MM.1S (cell line): ENCODE measurements around the gene CNTN5.

Experiments used
- DNase-seq: peaks from one replicate; pipeline ENCODE4 v3.0.0-alpha.2; 2015
- H2AFZ ChIP-seq: fragments of 300-600 bp; sonication (generic); 2 replicates; pipeline ENCODE4 v1.6.0; 2016; ENCODE audit warnings: antibody characterized with exemption, low read length
- H3F3A ChIP-seq: fragments of 300-600 bp; sonication (generic); 2 replicates; pipeline ENCODE4 v1.6.1; 2016; ENCODE audit warnings: mild to moderate bottlenecking, antibody characterized with exemption, low read length, moderate library complexity, mixed read lengths; ENCODE audit not compliant: insufficient read depth
- H3K27ac ChIP-seq: fragments of 300-600 bp; sonication (generic); 2 replicates; pipeline ENCODE4 v1.5.1; 2016; ENCODE audit warnings: mild to moderate bottlenecking, low read length
- H3K27me3 ChIP-seq: fragments of 300-600 bp; sonication (generic); replicated peaks from 2 replicates; pipeline ENCODE4 v1.6.0; 2016; ENCODE audit warnings: low read length; ENCODE audit not compliant: insufficient read depth
- H3K36me3 ChIP-seq: fragments of 300-600 bp; sonication (generic); replicated peaks from 2 replicates; pipeline ENCODE4 v1.6.1; 2016; ENCODE audit warnings: mild to moderate bottlenecking, low read length, mixed read lengths; ENCODE audit not compliant: insufficient read depth
- H3K4me1 ChIP-seq: fragments of 300-600 bp; sonication (generic); 2 replicates; pipeline ENCODE4 v1.6.1; 2016; ENCODE audit warnings: low read length, mixed read lengths
- H3K4me2 ChIP-seq: fragments of 300-600 bp; sonication (generic); 2 replicates; pipeline ENCODE4 v1.6.0; 2016; ENCODE audit warnings: low read depth, low read length
- H3K4me3 ChIP-seq: fragments of 300-600 bp; sonication (generic); 2 replicates; pipeline ENCODE4 v1.5.1; 2016; ENCODE audit warnings: low read length, mixed read lengths
- H3K79me2 ChIP-seq: fragments of 300-600 bp; sonication (generic); 2 replicates; pipeline ENCODE4 v1.6.1; 2016; ENCODE audit warnings: mixed run types, low read length, mixed read lengths
- H3K9ac ChIP-seq: fragments of 300-600 bp; sonication (generic); 2 replicates; pipeline ENCODE4 v1.6.1; 2016; ENCODE audit warnings: low read length, mixed read lengths
- H3K9me2 ChIP-seq: fragments of 300-600 bp; sonication (generic); replicated peaks from 2 replicates; pipeline ENCODE4 v1.6.1; 2016; ENCODE audit warnings: mild to moderate bottlenecking, low read length, mixed read lengths; ENCODE audit not compliant: insufficient read depth
- H3K9me3 ChIP-seq: fragments of 300-600 bp; sonication (generic); replicated peaks from 2 replicates; pipeline ENCODE4 v1.6.1; 2016; ENCODE audit warnings: mild to moderate bottlenecking, low read length, mixed read lengths; ENCODE audit not compliant: insufficient read depth
- H4K20me1 ChIP-seq: fragments of 300-600 bp; sonication (generic); 2 replicates; pipeline ENCODE4 v1.6.1; 2016; ENCODE audit warnings: mild to moderate bottlenecking, low read length, moderate library complexity, mixed read lengths; ENCODE audit not compliant: insufficient read depth
- EZH2 ChIP-seq: fragments of 300-600 bp; sonication (generic); optimal IDR thresholded peaks from 2 replicates; pipeline ENCODE3; 2017; ENCODE audit warnings: low read depth, mild to moderate bottlenecking, antibody characterized with exemption, low read length, mixed read lengths
- EZH2phosphoT487 ChIP-seq: fragments of 300-600 bp; sonication (generic); IDR thresholded peaks from 2 replicates; pipeline ENCODE4 v1.6.1; 2018; ENCODE audit warnings: antibody characterized with exemption, low read length
- TF ChIP-seq, protein P1 (sequence below): fragments of 300-600 bp; sonication (generic); IDR thresholded peaks from 2 replicates; pipeline ENCODE4 v1.5.1; 2016; ENCODE audit warnings: antibody characterized with exemption, low read length, mixed read lengths

Gene CNTN5

GRCh38 chr11:100072131-100072530, 1051.4 kb downstream of the CNTN5 start:
- Histone ChIP-seq H3K36me3 (no peaks in the 10 kb centered on the region), H3K79me2 (no peaks in the 10 kb centered on the region), H3K27me3 (no peaks in the 10 kb centered on the region), H3K27ac (no peak overlapping the region), H3K4me2 (no peak overlapping the region), H3K4me1 (no peaks in the 10 kb centered on the region), H3F3A (no peaks in the 10 kb centered on the region), H3K9me2 (no peaks in the 10 kb centered on the region), H2AFZ (no peak overlapping the region), H3K4me3 (no peak overlapping the region), H3K9me3 (no peaks in the 10 kb centered on the region), H3K9ac (no peak overlapping the region), H4K20me1 (no peaks in the 10 kb centered on the region)
- TF ChIP-seq EZH2phosphoT487 (no peak), EZH2 (no peak)
- TF ChIP-seq, protein P1, sequence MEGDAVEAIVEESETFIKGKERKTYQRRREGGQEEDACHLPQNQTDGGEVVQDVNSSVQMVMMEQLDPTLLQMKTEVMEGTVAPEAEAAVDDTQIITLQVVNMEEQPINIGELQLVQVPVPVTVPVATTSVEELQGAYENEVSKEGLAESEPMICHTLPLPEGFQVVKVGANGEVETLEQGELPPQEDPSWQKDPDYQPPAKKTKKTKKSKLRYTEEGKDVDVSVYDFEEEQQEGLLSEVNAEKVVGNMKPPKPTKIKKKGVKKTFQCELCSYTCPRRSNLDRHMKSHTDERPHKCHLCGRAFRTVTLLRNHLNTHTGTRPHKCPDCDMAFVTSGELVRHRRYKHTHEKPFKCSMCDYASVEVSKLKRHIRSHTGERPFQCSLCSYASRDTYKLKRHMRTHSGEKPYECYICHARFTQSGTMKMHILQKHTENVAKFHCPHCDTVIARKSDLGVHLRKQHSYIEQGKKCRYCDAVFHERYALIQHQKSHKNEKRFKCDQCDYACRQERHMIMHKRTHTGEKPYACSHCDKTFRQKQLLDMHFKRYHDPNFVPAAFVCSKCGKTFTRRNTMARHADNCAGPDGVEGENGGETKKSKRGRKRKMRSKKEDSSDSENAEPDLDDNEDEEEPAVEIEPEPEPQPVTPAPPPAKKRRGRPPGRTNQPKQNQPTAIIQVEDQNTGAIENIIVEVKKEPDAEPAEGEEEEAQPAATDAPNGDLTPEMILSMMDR, result no peak
- no peak for DNase-seq

DNA sequence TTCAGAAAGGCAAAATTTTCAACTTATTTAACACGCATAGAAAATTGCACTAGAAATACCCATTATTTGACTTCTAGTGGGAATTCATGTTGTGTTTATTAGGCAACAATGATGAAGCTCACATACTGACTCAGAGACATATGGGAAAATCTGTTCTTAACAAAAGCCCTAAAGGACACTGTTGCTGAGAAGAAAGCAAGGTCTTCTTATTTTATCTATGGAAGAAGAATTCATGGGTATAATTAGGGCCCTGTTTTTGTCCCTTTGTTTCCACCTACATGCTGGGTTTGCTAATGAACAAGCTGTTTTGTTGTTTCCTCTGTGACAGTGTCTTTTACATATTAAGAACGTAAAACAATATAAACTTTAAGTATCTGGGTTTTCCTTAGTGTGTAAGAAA, 1059.6 kb downstream of the CNTN5 start:
- TF ChIP-seq EZH2phosphoT487 (no peak), EZH2 (no peak)
- TF ChIP-seq, protein P1, result no peak
- H3K9me3 ChIP-seq, result no peaks in the 10 kb centered on the region
- no peak overlapping the region for H3K27ac ChIP-seq
- no peak overlapping the region for H3K4me2 ChIP-seq
- H2AFZ ChIP-seq, result no peak overlapping the region
- H3K9me2 ChIP-seq, result no peaks in the 10 kb centered on the region
- H3K79me2 ChIP-seq, result no peaks in the 10 kb centered on the region
- no peaks in the 10 kb centered on the region for H3F3A ChIP-seq
- no peaks in the 10 kb centered on the region for H3K36me3 ChIP-seq
- no peak overlapping the region for H3K4me3 ChIP-seq
- no peaks in the 10 kb centered on the region for H4K20me1 ChIP-seq
- no peak overlapping the region for H3K9ac ChIP-seq
- no peaks in the 10 kb centered on the region for H3K4me1 ChIP-seq
- no peaks in the 10 kb centered on the region for H3K27me3 ChIP-seq
- DNase-seq, result no peak

DNA sequence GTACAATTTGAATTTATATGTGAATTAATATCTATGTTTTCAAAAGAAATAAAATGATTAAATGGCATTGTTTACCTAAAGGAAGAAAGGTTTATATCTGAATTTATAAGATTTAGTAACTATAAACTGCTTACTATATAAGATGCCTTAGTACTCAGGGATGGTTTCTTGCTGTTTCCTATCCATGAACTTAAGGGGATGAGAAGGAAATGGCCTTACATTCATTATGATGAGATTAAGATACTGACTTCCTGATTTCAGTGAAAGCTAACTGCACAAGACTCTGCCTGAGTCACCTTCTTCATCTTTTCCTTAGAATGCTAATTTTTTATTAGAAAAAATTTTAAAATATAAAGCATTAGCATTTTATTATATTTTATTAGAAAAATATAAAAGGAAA, 1060.1 kb downstream of the CNTN5 start:
- no peak overlapping the region for H3K9ac ChIP-seq
- no peak for DNase-seq
- TF ChIP-seq EZH2 (no peak), EZH2phosphoT487 (no peak)
- TF ChIP-seq, protein P1, result no peak
- no peaks in the 10 kb centered on the region for H3K9me2 ChIP-seq
- H3K36me3 ChIP-seq, result no peaks in the 10 kb centered on the region
- H3K9me3 ChIP-seq, result no peaks in the 10 kb centered on the region
- H3K27me3 ChIP-seq, result no peaks in the 10 kb centered on the region
- no peak overlapping the region for H2AFZ ChIP-seq
- no peaks in the 10 kb centered on the region for H4K20me1 ChIP-seq
- no peak overlapping the region for H3K4me3 ChIP-seq
- H3F3A ChIP-seq, result no peaks in the 10 kb centered on the region
- H3K79me2 ChIP-seq, result no peaks in the 10 kb centered on the region
- H3K4me1 ChIP-seq, result no peaks in the 10 kb centered on the region
- H3K27ac ChIP-seq, result no peak overlapping the region
- H3K4me2 ChIP-seq, result no peak overlapping the region
